ENCODE results near the gene MBD5. TPM values are rescaled to one million over a fixed set of nuclear protein-coding genes. Genes with fewer than 3 reads are reported as not detected.

MBD5 gene
- total and polyA plus RNA-seq, 8 donors, result 3.2 to 173 (median 26.5) TPM

GRCh38 chr2:148135705-148136104 lies 114.8 kb downstream of the MBD5 start:
- DNase-seq, result no peak
- H3K4me3 ChIP-seq, result no peak overlapping the region
- no peaks in the 10 kb centered on the region for H3K27me3 ChIP-seq
- H3K27ac ChIP-seq, result no peak overlapping the region
- H3K9me3 ChIP-seq, result no peaks in the 10 kb centered on the region
- intact Hi-C loops (cut with DNase I; ENCODE audit: low total_unique reads), result no loop called here
- TF ChIP-seq POLR2A (IDR thresholded peaks at IDR 0.05) (no peak), EP300 (IDR thresholded peaks at IDR 0.05) (no peak), CTCF (IDR thresholded peaks at IDR 0.05) (no peak), POLR2AphosphoS5 (IDR thresholded peaks at IDR 0.05) (no peak)
- no peaks in the 10 kb centered on the region for H3K36me3 ChIP-seq
- H3K4me1 ChIP-seq, result no peaks in the 10 kb centered on the region
- WGBS, 5 donors, result 94 to 96% (median 94%) methylated on average over 3 of the region's 3 CpGs

GRCh38 chr2:148136441-148136840 lies 115.5 kb downstream of the MBD5 start:
- no peak for DNase-seq
- Histone ChIP-seq H3K4me3 (no peak overlapping the region), H3K27me3 (no peaks in the 10 kb centered on the region), H3K9me3 (no peaks in the 10 kb centered on the region), H3K36me3 (no peaks in the 10 kb centered on the region), H3K4me1 (no peaks in the 10 kb centered on the region), H3K27ac (no peak overlapping the region)
- 83 to 94% (median 92%) methylated on average over 1 of the region's 1 CpG for WGBS, 5 donors
- TF ChIP-seq EP300 (IDR thresholded peaks at IDR 0.05) (no peak), POLR2AphosphoS5 (IDR thresholded peaks at IDR 0.05) (no peak), CTCF (IDR thresholded peaks at IDR 0.05) (no peak), POLR2A (IDR thresholded peaks at IDR 0.05) (no peak)
- intact Hi-C loops (cut with DNase I; ENCODE audit: low total_unique reads), result no loop called here

GRCh38 chr2:148161909-148162435 lies 141.1 kb downstream of the MBD5 start:
- intact Hi-C loops (cut with DNase I; ENCODE audit: low total_unique reads), result no loop called here
- 78 to 95% (median 83%) methylated on average over 2 of the region's 2 CpGs for WGBS, 5 donors
- no peaks in the 10 kb centered on the region for H3K27me3 ChIP-seq
- no peaks in the 10 kb centered on the region for H3K9me3 ChIP-seq
- no peaks in the 10 kb centered on the region for H3K4me1 ChIP-seq
- no peak overlapping the region for H3K4me3 ChIP-seq
- H3K36me3 ChIP-seq, result no peaks in the 10 kb centered on the region
- no peak overlapping the region for H3K27ac ChIP-seq
- DNase-seq, result no peak
- no peak for TF ChIP-seq EP300 (IDR thresholded peaks at IDR 0.05)
- no peak for TF ChIP-seq POLR2AphosphoS5 (IDR thresholded peaks at IDR 0.05)

- Histone ChIP-seq H3K27me3 (no peaks in the 10 kb centered on the region), H3K9me3 (no peaks in the 10 kb centered on the region), H3K36me3 (no peaks in the 10 kb centered on the region), H3K27ac (no peak overlapping the region), H3K4me1 (no peaks in the 10 kb centered on the region), H3K4me3 (no peak overlapping the region)
- no peak for DNase-seq
- TF ChIP-seq CTCF (IDR thresholded peaks at IDR 0.05) (no peak), POLR2AphosphoS5 (IDR thresholded peaks at IDR 0.05) (no peak), EP300 (IDR thresholded peaks at IDR 0.05) (no peak), POLR2A (IDR thresholded peaks at IDR 0.05) (no peak)
- intact Hi-C loops (cut with DNase I; ENCODE audit: low total_unique reads), result no loop called here
Measured at GRCh38 chr2:148162871-148163270, 142.0 kb downstream of the MBD5 start.

GRCh38 chr2:148165975-148166374 lies 145.1 kb downstream of the MBD5 start:
- Histone ChIP-seq H3K4me1 (no peaks in the 10 kb centered on the region), H3K9me3 (no peaks in the 10 kb centered on the region), H3K4me3 (no peak overlapping the region), H3K36me3 (no peaks in the 10 kb centered on the region), H3K27ac (no peak overlapping the region), H3K27me3 (no peaks in the 10 kb centered on the region)
- WGBS, 5 donors, result 90 to 98% (median 96%) methylated on average over 1 of the region's 1 CpG
- no peak for DNase-seq
- no peak for TF ChIP-seq POLR2AphosphoS5 (IDR thresholded peaks at IDR 0.05)
- TF ChIP-seq POLR2A (IDR thresholded peaks at IDR 0.05), result no peak
- no peak for TF ChIP-seq CTCF (IDR thresholded peaks at IDR 0.05)
- TF ChIP-seq EP300 (IDR thresholded peaks at IDR 0.05), result no peak
- intact Hi-C loops (cut with DNase I; ENCODE audit: low total_unique reads), result no loop called here

Data from stomach (tissue), 9 donors.